H1 (cell line): Measurements from ENCODE around the gene CEP44. TPM values are rescaled to one million over a fixed set of nuclear protein-coding genes. Genes with fewer than 3 reads are reported as not detected.

ENCODE experiments used
- EP300 ChIP-seq, 2 experiments: IDR thresholded peaks; 1 replicate in 1 of 2; 2 replicates in 1 of 2; pipeline ENCODE4 v1.6.1; 2011 to 2012; ENCODE audit warnings: low read depth in 2 of 2, low read length in 2 of 2, mild to moderate bottlenecking in 2 of 2, borderline replicate concordance in 1 of 2, inconsistent platforms in 1 of 2, moderate library complexity in 1 of 2
- GABPA ChIP-seq: IDR thresholded peaks from 2 replicates; pipeline ENCODE4 v1.6.1; 2011; ENCODE audit warnings: mild to moderate bottlenecking, low read length, moderate library complexity, borderline replicate concordance; ENCODE audit not compliant: insufficient read depth
- SIN3A ChIP-seq, 2 experiments: IDR thresholded peaks in 1 of 2; conservative IDR thresholded peaks in 1 of 2; 2 replicates each; pipeline ENCODE4 v1.6.1; 2011 to 2012; ENCODE audit warnings: low read length in 2 of 2, improper control_type of control experiment in 1 of 2, low read depth in 1 of 2, mild to moderate bottlenecking in 1 of 2
- ZNF274 ChIP-seq: IDR thresholded peaks from 2 replicates; pipeline ENCODE4 v1.7.0; 2012; ENCODE audit warnings: low read length, borderline replicate concordance; ENCODE audit errors: extremely low read depth
- polyA plus RNA-seq, 7 experiments: library from polyadenylated mRNA; depleted of rRNA in 3 of 7; stranded (reverse) in 5 of 7; unstranded in 2 of 7; fragments of >200 nt in 5 of 7; fragments of 200-250 nt in 2 of 7; gene quantifications; 1 replicate in 5 of 7; 2 replicates in 1 of 7; 4 replicates in 1 of 7; pipeline versions ENCODE4 v1.2.1 to v1.2.3, GENCODE V29; 2011 to 2013; ENCODE audit warnings: missing spikeins in 2 of 7, mixed read lengths in 2 of 7
- total RNA-seq: library from RNA; stranded (reverse); fragmentation: NEBNext Ultra II Directional; extraction: Animal tissue kit (Norgen Biotek cat#: 25700); gene quantifications from 2 replicates; pipeline ENCODE4 v1.2.1, GENCODE V29; 2021

Gene CEP44
- total and polyA plus RNA-seq, 2 of the 8 experiments (the other 6 are each of a cell fraction or from before 2014, with no cell fraction given), result 3.4 to 17.1 TPM

GRCh38 chr4:174358829-174359228 lies 75.1 kb downstream of the CEP44 start (continued):
- TF ChIP-seq SIN3A (conservative IDR thresholded peaks at IDR 0.05 in 1 of 2, IDR thresholded peaks at IDR 0.05 in 1 of 2; ENCODE audit: low read depth in 1 of 2, low read length in 2 of 2) (no peak), GABPA (no peak), EP300 (IDR thresholded peaks at IDR 0.05; ENCODE audit: borderline replicate concordance in 1 of 2, low read depth in 2 of 2, low read length in 2 of 2) (no peak), ZNF274 (no peak)
